HL-60/S4 treated with retinoic acid at 250 ng/mL for 4 days and 3 days (cell line): ENCODE data around the gene TMEM154.
"Not testable (repeated sequence)": the region's sequence is repeated elsewhere in the genome, so short reads cannot be mapped to it uniquely, and the experiment has no call there.

Experiments
- in situ Hi-C: fragments of 300-500 bp; cut with MboI; formaldehyde crosslinking; loops from 2 replicates; pipeline ENCODE4 v1.7.0; 2022; ENCODE audit warnings: low sequenced_read_pairs

Gene TMEM154

DNA sequence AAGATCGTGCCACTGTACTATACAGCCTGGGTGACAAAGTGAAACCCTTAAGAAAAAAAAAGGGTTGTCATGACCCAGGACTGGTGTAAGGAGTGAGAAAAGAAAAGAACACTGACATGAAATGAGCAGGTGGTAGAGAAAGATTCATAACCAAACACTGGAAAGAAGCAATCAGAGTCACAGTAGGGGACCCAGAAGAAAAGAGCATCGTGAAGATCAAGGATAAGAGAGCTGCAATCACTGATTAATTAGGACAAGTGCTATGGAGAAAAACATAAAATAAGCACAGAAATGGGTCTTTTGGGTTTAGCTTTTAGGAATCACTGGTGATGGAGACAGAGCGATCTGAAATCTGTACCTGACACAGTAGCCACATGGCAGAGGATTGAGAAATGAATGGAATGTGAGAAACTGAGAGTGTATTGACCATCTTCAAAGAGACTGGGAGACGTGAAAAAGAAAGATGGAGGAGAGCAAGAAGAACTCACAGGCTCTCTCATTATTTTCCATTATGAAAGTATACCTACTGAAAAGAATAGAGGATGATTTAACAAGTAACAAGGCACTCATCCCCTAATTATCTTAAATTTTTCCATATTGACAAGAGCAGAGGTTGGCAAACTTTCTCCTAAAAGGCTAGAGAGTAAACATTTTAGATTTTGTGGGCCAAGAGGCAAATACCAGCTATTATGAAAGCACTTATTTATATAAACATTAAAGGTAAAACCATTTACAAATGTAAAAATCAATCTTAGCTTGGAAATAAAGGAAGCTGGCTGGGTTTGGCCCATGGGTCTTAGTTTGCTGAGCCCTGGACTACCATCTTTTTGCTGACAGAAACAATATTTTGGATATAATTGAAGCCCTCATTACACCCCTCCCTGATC lies 7.3 kb downstream of the TMEM154 start:
- in situ Hi-C loops, result no loop called here

DNA sequence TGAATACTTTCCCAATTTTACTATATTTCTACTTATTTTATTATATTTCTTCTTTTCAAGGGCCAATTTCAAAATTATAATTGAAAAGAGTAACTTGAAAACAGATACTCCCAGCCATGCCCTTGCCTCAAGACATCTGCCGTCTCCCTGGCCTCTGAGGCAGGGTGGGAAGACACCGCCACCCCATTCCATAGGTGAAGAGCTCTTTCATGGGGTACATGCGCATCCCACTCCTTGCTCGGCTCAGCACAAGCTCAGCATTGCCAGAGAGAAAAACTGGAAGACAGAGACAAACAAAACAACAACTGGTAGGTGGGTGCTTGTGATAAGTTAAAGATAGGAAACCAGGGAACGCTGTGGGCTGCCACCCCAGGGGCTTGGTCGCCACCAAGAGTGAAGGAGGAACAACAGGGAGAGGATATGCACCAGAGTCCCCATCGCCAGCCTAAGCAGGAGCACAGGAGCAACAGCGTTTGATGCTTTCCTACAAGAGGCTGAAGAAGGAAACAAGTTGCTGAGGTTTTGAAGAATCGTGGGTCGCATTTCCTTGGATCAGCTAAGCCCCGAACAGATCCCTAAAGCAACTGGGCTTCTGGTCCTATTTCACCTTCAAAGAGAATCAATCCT lies 11.3 kb downstream of the TMEM154 start:
- in situ Hi-C loops, result no loop called here

GRCh38 chr4:152667781-152668180 lies 12.0 kb downstream of the TMEM154 start:
- in situ Hi-C loops, result no loop called here

- in situ Hi-C loops, result no loop called here
Measured at GRCh38 chr4:152666946-152667345, 12.9 kb downstream of the TMEM154 start.

DNA sequence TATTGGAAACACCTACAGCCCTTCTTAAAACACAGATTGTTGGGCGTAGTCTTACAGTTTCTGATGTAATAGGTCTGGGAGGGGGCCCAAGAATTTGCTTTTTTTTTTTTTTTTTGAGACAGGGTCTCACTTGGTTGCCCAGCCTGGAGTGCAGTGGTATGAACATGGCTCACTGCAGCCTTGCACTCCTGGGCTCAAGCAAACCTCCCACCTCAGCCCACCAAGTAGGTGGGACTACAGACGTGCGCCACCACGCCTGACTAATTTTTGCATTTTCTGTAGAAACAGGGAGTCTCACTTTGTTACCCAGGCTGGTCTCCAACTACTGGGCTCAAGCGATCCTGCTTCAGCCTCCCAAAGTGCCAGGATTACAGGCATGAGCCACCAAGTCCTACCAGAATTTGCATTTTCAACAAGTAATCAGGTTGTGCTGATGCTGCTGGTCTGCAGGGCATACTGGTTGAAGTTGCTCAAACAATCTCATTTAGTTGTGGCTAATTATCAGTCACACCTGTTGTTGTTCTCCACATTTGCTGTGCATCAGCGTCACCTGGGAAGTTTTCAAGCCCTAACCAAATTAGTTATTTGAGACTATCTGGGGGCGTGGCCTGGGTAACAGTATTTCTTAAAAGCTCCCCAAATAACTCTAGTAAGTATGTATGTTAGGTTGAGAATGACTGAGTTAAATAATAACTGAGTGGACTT lies 14.0 kb downstream of the TMEM154 start:
- in situ Hi-C loops, result no loop called here

GRCh38 chr4:152664067-152664378 lies 15.8 kb downstream of the TMEM154 start:
- in situ Hi-C loops, result not testable (repeated sequence)

GRCh38 chr4:152663203-152664066 lies 16.4 kb downstream of the TMEM154 start:
- in situ Hi-C loops, result no loop called here

DNA sequence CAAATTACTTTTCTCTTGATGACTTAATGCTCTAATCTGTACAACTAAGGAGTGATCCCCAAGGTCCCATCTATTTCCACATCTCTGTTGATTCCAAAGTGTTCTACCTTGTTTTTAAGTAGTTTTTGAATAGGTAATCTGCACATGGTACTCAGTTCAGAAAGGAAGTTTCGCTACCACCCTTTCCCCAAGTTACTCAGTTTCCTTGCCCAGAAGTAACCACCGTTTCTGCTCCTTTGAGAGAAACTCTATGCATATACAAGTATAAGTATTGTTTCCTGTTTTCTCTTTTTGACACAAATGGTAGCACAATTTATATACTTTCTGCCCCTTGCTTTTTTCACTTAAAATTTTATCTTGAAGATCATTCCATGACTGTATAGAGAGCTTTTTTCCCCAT lies 18.1 kb downstream of the TMEM154 start:
- in situ Hi-C loops, result no loop called here

GRCh38 chr4:152660526-152660925 lies 19.3 kb downstream of the TMEM154 start:
- in situ Hi-C loops, result no loop called here

GRCh38 chr4:152659806-152660205 lies 20.0 kb downstream of the TMEM154 start:
- in situ Hi-C loops, result no loop called here

DNA sequence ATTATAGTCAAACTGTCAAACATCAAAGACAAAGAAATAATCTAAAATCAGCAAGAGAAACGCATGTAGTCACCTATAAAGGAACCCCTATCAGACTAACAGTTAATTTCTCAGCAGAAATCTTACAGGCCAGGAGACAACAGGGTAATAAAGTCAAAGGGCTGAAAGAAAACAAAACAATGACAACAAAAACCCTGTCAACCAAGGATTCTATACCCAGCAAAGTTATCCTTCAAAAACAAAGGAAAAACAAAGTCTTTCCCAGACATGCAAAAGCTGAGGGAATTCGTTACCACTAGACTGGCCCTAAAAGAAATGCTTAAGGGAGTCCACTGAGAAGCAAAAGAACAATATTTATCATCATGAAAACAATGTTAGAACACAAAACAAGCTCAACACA lies 22.1 kb downstream of the TMEM154 start:
- in situ Hi-C loops, result no loop called here

GRCh38 chr4:152655272-152656129 lies 24.3 kb downstream of the TMEM154 start:
- in situ Hi-C loops, result no loop called here

GRCh38 chr4:152652102-152652501 lies 27.7 kb downstream of the TMEM154 start:
- in situ Hi-C loops, result no loop called here

DNA sequence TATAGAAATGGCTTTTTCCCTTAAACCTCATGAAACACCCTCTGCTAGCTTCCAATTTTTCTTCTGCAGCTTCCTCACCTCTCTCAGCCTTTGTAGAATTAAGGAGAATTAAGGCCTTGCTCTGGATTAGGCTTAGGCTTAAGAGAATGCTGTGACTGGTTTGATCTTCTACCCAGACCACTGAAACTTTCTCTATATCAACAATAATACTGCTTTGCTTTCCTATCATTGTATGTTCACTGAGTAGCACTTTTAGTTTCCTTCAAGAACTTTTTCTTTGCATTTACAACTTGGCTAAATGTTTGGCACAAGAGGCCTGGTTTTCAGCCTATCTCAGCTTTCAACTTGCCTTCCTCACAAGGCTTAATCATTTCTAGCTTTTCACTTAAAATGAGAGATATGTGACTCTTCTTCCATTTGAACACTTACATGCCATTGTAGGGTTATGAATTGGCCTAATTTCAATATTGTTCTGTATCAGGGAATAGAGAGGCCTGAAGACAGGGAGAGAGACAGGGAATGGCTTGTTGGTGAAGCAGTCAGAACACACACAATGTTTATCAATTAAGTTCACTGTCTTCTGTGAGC lies 28.2 kb downstream of the TMEM154 start:
- in situ Hi-C loops, result no loop called here

GRCh38 chr4:152646221-152646620 lies 33.6 kb downstream of the TMEM154 start:
- in situ Hi-C loops, result loop anchor here (25.0 kb wide), 1 partner anchor 184 kb away; no protein-coding TSS in a partner anchor

- in situ Hi-C loops, result loop anchor here (25.0 kb wide), 1 partner anchor 182 kb away; no protein-coding TSS in a partner anchor
Measured at GRCh38 chr4:152644130-152644529, 35.7 kb downstream of the TMEM154 start.

DNA sequence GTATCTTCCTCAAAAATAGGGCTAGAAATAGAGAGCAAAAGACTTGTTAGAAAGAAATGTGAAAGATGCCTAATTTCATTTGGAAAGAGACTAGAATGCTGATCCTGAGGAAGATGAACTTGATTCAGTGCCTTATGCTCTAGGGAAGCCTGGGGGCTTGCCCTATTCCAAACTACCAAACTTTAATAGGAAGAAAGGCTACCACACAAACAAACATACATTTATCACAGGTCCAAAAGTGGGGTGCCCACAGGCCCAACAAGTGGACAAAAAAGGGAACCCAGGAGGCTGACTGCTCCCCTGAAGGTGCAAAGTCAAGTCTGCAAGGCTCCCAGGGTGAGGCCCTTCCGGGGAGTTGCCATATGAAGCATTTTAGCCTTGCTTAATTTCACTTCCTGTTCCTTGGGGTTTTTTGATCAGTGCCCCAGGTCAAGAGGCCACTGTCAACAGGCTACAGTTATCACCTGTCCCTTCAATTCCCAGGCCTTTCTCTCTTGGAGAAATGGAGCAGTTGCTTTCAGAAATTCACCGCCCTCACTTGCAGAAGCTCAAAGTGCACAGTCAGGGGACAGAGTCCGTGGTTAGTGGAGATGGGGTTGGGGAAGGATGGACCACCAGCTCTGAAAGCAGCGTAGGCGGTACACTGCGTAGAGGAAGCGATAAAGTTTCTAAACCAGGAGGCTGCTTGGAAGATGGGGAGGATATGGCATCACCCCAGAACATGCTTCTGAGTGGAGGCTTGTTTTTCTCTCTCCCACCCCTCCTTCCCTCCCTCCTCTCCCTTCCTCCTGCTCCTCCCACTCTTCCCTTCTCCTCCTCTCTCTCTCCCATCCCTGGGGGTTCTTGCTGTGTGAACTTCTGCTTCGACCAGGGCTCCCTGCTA lies 36.4 kb downstream of the TMEM154 start:
- in situ Hi-C loops, result loop anchor here (25.0 kb wide), 1 partner anchor 181 kb away; no protein-coding TSS in a partner anchor
